Activated CD4-positive, alpha-beta T cell treated with anti-CD3 and anti-CD28 coated beads for 36 hours (primary cell): Measurements from ENCODE around the gene ALDH1A3. TPM values are rescaled to one million over a fixed set of nuclear protein-coding genes. Genes with fewer than 3 reads are reported as not detected.
A peak's percentile ranks its signal among the peaks of the same experiment; 100 is the strongest.

Experiments
- ATAC-seq: fragments of 200-7000 bp; cut with Tn5 transposase; one replicate; pipeline ENCODE4 v1.10.0; 2021; ENCODE audit warnings: mild to moderate bottlenecking, moderate library complexity
- CTCF ChIA-PET: fragments of 350-600 bp; sonication (Branson Sonifier 250); formaldehyde crosslinking; loops from one replicate; lab custom pipeline; 2021; ENCODE audit warnings: antibody characterized with exemption; lab: Charles Lee
- POLR2A ChIA-PET: fragments of 350-600 bp; sonication (Branson Sonifier 250); formaldehyde crosslinking; loops from one replicate; lab custom pipeline; 2021; ENCODE audit warnings: antibody characterized with exemption, inconsistent platforms; lab: Charles Lee
- DNase-seq: peaks from one replicate; pipeline ENCODE4 v3.0.0-alpha.2; 2020
- H3K27ac Mint-ChIP-seq: one replicate; pipeline ENCODE4 v1.8.0; 2021; ENCODE audit warnings: mixed read lengths
- H3K27me3 Mint-ChIP-seq: one replicate; pipeline ENCODE4 v1.8.0; 2021; ENCODE audit warnings: mixed read lengths
- H3K36me3 Mint-ChIP-seq: one replicate; pipeline ENCODE4 v1.8.0; 2021; ENCODE audit warnings: low read depth, mixed read lengths
- H3K4me1 Mint-ChIP-seq: one replicate; pipeline ENCODE4 v1.8.0; 2021; ENCODE audit warnings: mixed read lengths
- H3K4me3 Mint-ChIP-seq: one replicate; pipeline ENCODE4 v1.8.0; 2021; ENCODE audit warnings: mild to moderate bottlenecking, moderate library complexity, mixed read lengths
- H3K9me3 Mint-ChIP-seq: one replicate; pipeline ENCODE4 v1.8.0; 2021; ENCODE audit warnings: low read depth, mixed read lengths
- intact Hi-C, 2 experiments: fragments of 100-400 bp; cut with DNase I in 1 of 2; cut with micrococcal nuclease in 1 of 2; formaldehyde crosslinking; loops; one replicate each; pipeline versions ENCODE4 v1.14.2 to v1.15.1; 2022 to 2024; cut with DNase I, micrococcal nuclease
- total RNA-seq, 2 experiments: library from RNA; stranded (reverse); gene quantifications; one replicate each; pipeline ENCODE4 v1.2.3, GENCODE V29; 2021

Gene ALDH1A3
- total RNA-seq, 2 experiments from 2014 or later: not detected

- DNase-seq: no peak
- no peaks in the 10 kb centered on the region for H3K9me3 Mint-ChIP-seq
- H3K27ac Mint-ChIP-seq: no peak overlapping the region
- H3K4me1 Mint-ChIP-seq: peaks cover 3% of the 10 kb centered on the region
- CTCF ChIA-PET: interaction anchor here (0.7 to 1.3 kb wide), 2 partner anchors 134 to 245 kb away, joined by 3 read pairs; no protein-coding TSS in a partner anchor
- intact Hi-C loops: no loop called here
- peak; percentile 14 for ATAC-seq
- no peaks in the 10 kb centered on the region for H3K36me3 Mint-ChIP-seq
- no peak overlapping the region for H3K4me3 Mint-ChIP-seq
- peaks cover 30% of the 10 kb centered on the region for H3K27me3 Mint-ChIP-seq
- POLR2A ChIA-PET: no interaction called here
Observed at GRCh38 chr15:100875976-100876375, 3.7 kb upstream of the ALDH1A3 start.

GRCh38 chr15:100877551-100877950, 2.1 kb upstream of the ALDH1A3 start:
- CTCF ChIA-PET: interaction anchor here (0.7 to 1.5 kb wide), 3 partner anchors 8 to 528 kb away, joined by 3 to 5 read pairs (median 4); no protein-coding TSS in a partner anchor
- intact Hi-C loops: no loop called here
- Mint-ChIP-seq H3K27me3 (peaks cover 42% of the 10 kb centered on the region), H3K4me3 (no peak overlapping the region), H3K9me3 (no peaks in the 10 kb centered on the region), H3K4me1 (peaks cover 3% of the 10 kb centered on the region), H3K36me3 (no peaks in the 10 kb centered on the region), H3K27ac (no peak overlapping the region)
- POLR2A ChIA-PET: interaction anchor here (0.6 kb wide), 1 partner anchor 85 kb away, joined by 3 read pairs; no protein-coding TSS in a partner anchor
- no peak for ATAC-seq
- DNase-seq: no peak

- ChIA-PET POLR2A (no interaction called here), CTCF (interaction anchor here (1.2 to 1.5 kb wide), 2 partner anchors 8 to 528 kb away, joined by 3 to 4 read pairs; no protein-coding TSS in a partner anchor)
- no peak for ATAC-seq
- DNase-seq: no peak
- intact Hi-C loops: no loop called here
- H3K4me1 Mint-ChIP-seq: peaks cover 3% of the 10 kb centered on the region
- H3K4me3 Mint-ChIP-seq: peak overlapping the region; percentile 50
- H3K27ac Mint-ChIP-seq: no peak overlapping the region
- H3K36me3 Mint-ChIP-seq: no peaks in the 10 kb centered on the region
- no peaks in the 10 kb centered on the region for H3K9me3 Mint-ChIP-seq
- H3K27me3 Mint-ChIP-seq: peaks cover 46% of the 10 kb centered on the region
Observed at GRCh38 chr15:100878130-100878529, 1.5 kb upstream of the ALDH1A3 start.

GRCh38 chr15:100878648-100879047, 983 bp upstream of the ALDH1A3 start:
- peaks cover 3% of the 10 kb centered on the region for H3K4me1 Mint-ChIP-seq
- H3K9me3 Mint-ChIP-seq: no peaks in the 10 kb centered on the region
- CTCF ChIA-PET: interaction anchor here (1.2 to 1.5 kb wide), 2 partner anchors 9 to 529 kb away, joined by 3 to 4 read pairs; no protein-coding TSS in a partner anchor
- no peaks in the 10 kb centered on the region for H3K36me3 Mint-ChIP-seq
- H3K27me3 Mint-ChIP-seq: peaks cover 49% of the 10 kb centered on the region
- ATAC-seq (no peak), DNase-seq (no peak)
- H3K4me3 Mint-ChIP-seq: peak overlapping the region; percentile 50
- no peak overlapping the region for H3K27ac Mint-ChIP-seq
- POLR2A ChIA-PET: interaction anchor here (0.7 kb wide), 1 partner anchor 544 kb away, joined by 3 read pairs; no protein-coding TSS in a partner anchor
- intact Hi-C loops: no loop called here

- CTCF ChIA-PET: no interaction called here
- H3K9me3 Mint-ChIP-seq: no peaks in the 10 kb centered on the region
- ATAC-seq: peak; percentile 19
- DNase-seq: no peak
- H3K27ac Mint-ChIP-seq: no peak overlapping the region
- H3K4me3 Mint-ChIP-seq: no peak overlapping the region
- intact Hi-C loops: no loop called here
- peaks cover 54% of the 10 kb centered on the region for H3K27me3 Mint-ChIP-seq
- POLR2A ChIA-PET: interaction anchor here (0.7 kb wide), 1 partner anchor 544 kb away, joined by 3 read pairs; no protein-coding TSS in a partner anchor
- no peaks in the 10 kb centered on the region for H3K36me3 Mint-ChIP-seq
- peaks cover 3% of the 10 kb centered on the region for H3K4me1 Mint-ChIP-seq
Observed at GRCh38 chr15:100879061-100879463, 569 bp upstream of the ALDH1A3 start.

- ChIA-PET CTCF (interaction anchor here (1.1 kb wide), 1 partner anchor 141 kb away, joined by 3 read pairs; no protein-coding TSS in a partner anchor), POLR2A (no interaction called here)
- H3K27me3 Mint-ChIP-seq: peaks cover 58% of the 10 kb centered on the region
- H3K4me3 Mint-ChIP-seq: no peak overlapping the region
- no peak for ATAC-seq
- H3K4me1 Mint-ChIP-seq: peaks cover 3% of the 10 kb centered on the region
- H3K9me3 Mint-ChIP-seq: no peaks in the 10 kb centered on the region
- DNase-seq: no peak
- intact Hi-C loops: no loop called here
- no peaks in the 10 kb centered on the region for H3K36me3 Mint-ChIP-seq
- no peak overlapping the region for H3K27ac Mint-ChIP-seq
Observed at GRCh38 chr15:100880139-100880896, 687 bp downstream of the ALDH1A3 start.

GRCh38 chr15:100880897-100881242, 1.2 kb downstream of the ALDH1A3 start:
- intact Hi-C loops: no loop called here
- no peak overlapping the region for H3K27ac Mint-ChIP-seq
- ATAC-seq (no peak), DNase-seq (no peak)
- no peaks in the 10 kb centered on the region for H3K9me3 Mint-ChIP-seq
- ChIA-PET CTCF (interaction anchor here (1.1 kb wide), 1 partner anchor 142 kb away, joined by 3 read pairs; no protein-coding TSS in a partner anchor), POLR2A (no interaction called here)
- H3K4me1 Mint-ChIP-seq: peaks cover 3% of the 10 kb centered on the region
- no peak overlapping the region for H3K4me3 Mint-ChIP-seq
- H3K36me3 Mint-ChIP-seq: no peaks in the 10 kb centered on the region
- peaks cover 58% of the 10 kb centered on the region for H3K27me3 Mint-ChIP-seq

GRCh38 chr15:100881573-100882336, 2.1 kb downstream of the ALDH1A3 start:
- ATAC-seq: no peak
- no peak for DNase-seq
- no peaks in the 10 kb centered on the region for H3K36me3 Mint-ChIP-seq
- H3K9me3 Mint-ChIP-seq: no peaks in the 10 kb centered on the region
- CTCF ChIA-PET: interaction anchor here (1.1 kb wide), 1 partner anchor 261 kb away, joined by 3 read pairs; no protein-coding TSS in a partner anchor
- H3K4me3 Mint-ChIP-seq: no peak overlapping the region
- no peak overlapping the region for H3K27ac Mint-ChIP-seq
- intact Hi-C loops: no loop called here
- peaks cover 3% of the 10 kb centered on the region for H3K4me1 Mint-ChIP-seq
- peaks cover 56% of the 10 kb centered on the region for H3K27me3 Mint-ChIP-seq
- POLR2A ChIA-PET: no interaction called here

GRCh38 chr15:100885116-100885515, 5.5 kb downstream of the ALDH1A3 start:
- no peak for ATAC-seq
- ChIA-PET POLR2A (no interaction called here), CTCF (interaction anchor here (1.2 kb wide), 1 partner anchor 12 kb away, joined by 5 read pairs; no protein-coding TSS in a partner anchor)
- Mint-ChIP-seq H3K4me1 (peaks cover 2% of the 10 kb centered on the region), H3K27me3 (peaks cover 49% of the 10 kb centered on the region), H3K9me3 (no peaks in the 10 kb centered on the region), H3K36me3 (no peaks in the 10 kb centered on the region), H3K27ac (no peak overlapping the region), H3K4me3 (no peak overlapping the region)
- intact Hi-C loops: no loop called here
- no peak for DNase-seq

- no peak overlapping the region for H3K27ac Mint-ChIP-seq
- H3K36me3 Mint-ChIP-seq: no peaks in the 10 kb centered on the region
- H3K9me3 Mint-ChIP-seq: no peaks in the 10 kb centered on the region
- intact Hi-C loops: no loop called here
- CTCF ChIA-PET: interaction anchor here (1.0 to 1.2 kb wide), 2 partner anchors 13 to 32 kb away, joined by 3 to 5 read pairs; no protein-coding TSS in a partner anchor
- H3K4me1 Mint-ChIP-seq: peaks cover 2% of the 10 kb centered on the region
- no peak for ATAC-seq
- peaks cover 46% of the 10 kb centered on the region for H3K27me3 Mint-ChIP-seq
- POLR2A ChIA-PET: no interaction called here
- no peak for DNase-seq
- no peak overlapping the region for H3K4me3 Mint-ChIP-seq
Observed at GRCh38 chr15:100885811-100886210, 6.2 kb downstream of the ALDH1A3 start.

GRCh38 chr15:100887211-100887913, 7.7 kb downstream of the ALDH1A3 start:
- no peak overlapping the region for H3K27ac Mint-ChIP-seq
- ChIA-PET POLR2A (no interaction called here), CTCF (interaction anchor here (1.5 kb wide), 1 partner anchor 30 kb away, joined by 5 read pairs; no protein-coding TSS in a partner anchor)
- intact Hi-C loops: no loop called here
- H3K9me3 Mint-ChIP-seq: no peaks in the 10 kb centered on the region
- DNase-seq (no peak), ATAC-seq (no peak)
- no peaks in the 10 kb centered on the region for H3K36me3 Mint-ChIP-seq
- H3K4me3 Mint-ChIP-seq: no peak overlapping the region
- peaks cover 2% of the 10 kb centered on the region for H3K4me1 Mint-ChIP-seq
- H3K27me3 Mint-ChIP-seq: peaks cover 43% of the 10 kb centered on the region
